ENCODE measurements around the gene PPP1R14C.

GRCh38 chr6:150256618-150257272 is 113.9 kb downstream of the PPP1R14C start:
- TF ChIP-seq CTCF (IDR thresholded peaks at IDR 0.05; ENCODE audit: low read depth, low read length) (no peak), EZH2phosphoT487 (IDR thresholded peaks at IDR 0.05; ENCODE audit: low read depth) (no peak)

Data from OCI-LY3 (cell line).